Bronchial epithelial cell (primary cell): ENCODE data around the gene ABI3. TPM values are rescaled to one million over a fixed set of nuclear protein-coding genes. Genes with fewer than 3 reads are reported as not detected.

Experiments
- DNase-seq: peaks from one replicate; pipeline ENCODE4 v3.0.0-alpha.2; 2010; ENCODE audit warnings: low read depth
- FAIRE-seq: peaks from 2 replicates; lab custom pipeline; 2011; peaks lifted over from hg19 to GRCh38; lab: Jason Lieb, UNC
- H3K27me3 ChIP-seq: 2 replicates; pipeline ENCODE4 v1.5.1; 2011; ENCODE audit warnings: low read length; ENCODE audit not compliant: control insufficient read depth, insufficient read depth
- H3K36me3 ChIP-seq: 2 replicates; pipeline ENCODE4 v1.5.1; 2011; ENCODE audit warnings: low read length; ENCODE audit not compliant: control insufficient read depth, insufficient read depth
- H3K4me3 ChIP-seq: 2 replicates; pipeline ENCODE4 v1.5.1; 2011; ENCODE audit warnings: mild to moderate bottlenecking, low read depth, low read length, control low read depth
- CTCF ChIP-seq: IDR thresholded peaks from 2 replicates; pipeline ENCODE4 v1.5.1; 2011; ENCODE audit warnings: mild to moderate bottlenecking, moderate library complexity, low read length, control low read depth, inconsistent platforms; ENCODE audit not compliant: insufficient read depth, severe bottlenecking
- total RNA-seq: library from RNA; depleted of rRNA; stranded (reverse); fragments of >200 nt; gene quantifications from 2 replicates; pipeline ENCODE4 v1.2.1, GENCODE V29; 2014

ABI3 gene
- total RNA-seq, 1 donor from 2014 or later: not detected

GRCh38 chr17:49195751-49196150, 14.8 kb upstream of the ABI3 start:
- H3K4me3 ChIP-seq: no peak overlapping the region
- no peak for TF ChIP-seq CTCF
- no peaks in the 10 kb centered on the region for H3K36me3 ChIP-seq
- FAIRE-seq: no peak
- DNase-seq: no peak
- peaks cover 1% of the 10 kb centered on the region for H3K27me3 ChIP-seq

- DNase-seq: no peak
- Histone ChIP-seq H3K36me3 (no peaks in the 10 kb centered on the region), H3K27me3 (peaks cover 1% of the 10 kb centered on the region), H3K4me3 (no peak overlapping the region)
- no peak for FAIRE-seq
- TF ChIP-seq CTCF: no peak
These were observed 14.0 kb upstream of the ABI3 start for GRCh38 chr17:49196520-49196919.

- Histone ChIP-seq H3K4me3 (no peak overlapping the region), H3K27me3 (peaks cover 1% of the 10 kb centered on the region), H3K36me3 (no peaks in the 10 kb centered on the region)
- FAIRE-seq (no peak), DNase-seq (peak; percentile 18)
- no peak for TF ChIP-seq CTCF
These were observed 13.0 kb upstream of the ABI3 start for GRCh38 chr17:49197346-49197998.

GRCh38 chr17:49198211-49198610, 12.3 kb upstream of the ABI3 start:
- TF ChIP-seq CTCF: no peak
- DNase-seq (no peak), FAIRE-seq (no peak)
- Histone ChIP-seq H3K4me3 (no peak overlapping the region), H3K27me3 (peaks cover 1% of the 10 kb centered on the region), H3K36me3 (no peaks in the 10 kb centered on the region)

GRCh38 chr17:49200423-49201083, 10.0 kb upstream of the ABI3 start:
- FAIRE-seq: no peak
- no peak for DNase-seq
- H3K4me3 ChIP-seq: no peak overlapping the region
- H3K36me3 ChIP-seq: no peaks in the 10 kb centered on the region
- H3K27me3 ChIP-seq: peaks cover 1% of the 10 kb centered on the region
- TF ChIP-seq CTCF: no peak
